Measurements from ENCODE around the gene ZBTB8A.

Gene ZBTB8A

DNA sequence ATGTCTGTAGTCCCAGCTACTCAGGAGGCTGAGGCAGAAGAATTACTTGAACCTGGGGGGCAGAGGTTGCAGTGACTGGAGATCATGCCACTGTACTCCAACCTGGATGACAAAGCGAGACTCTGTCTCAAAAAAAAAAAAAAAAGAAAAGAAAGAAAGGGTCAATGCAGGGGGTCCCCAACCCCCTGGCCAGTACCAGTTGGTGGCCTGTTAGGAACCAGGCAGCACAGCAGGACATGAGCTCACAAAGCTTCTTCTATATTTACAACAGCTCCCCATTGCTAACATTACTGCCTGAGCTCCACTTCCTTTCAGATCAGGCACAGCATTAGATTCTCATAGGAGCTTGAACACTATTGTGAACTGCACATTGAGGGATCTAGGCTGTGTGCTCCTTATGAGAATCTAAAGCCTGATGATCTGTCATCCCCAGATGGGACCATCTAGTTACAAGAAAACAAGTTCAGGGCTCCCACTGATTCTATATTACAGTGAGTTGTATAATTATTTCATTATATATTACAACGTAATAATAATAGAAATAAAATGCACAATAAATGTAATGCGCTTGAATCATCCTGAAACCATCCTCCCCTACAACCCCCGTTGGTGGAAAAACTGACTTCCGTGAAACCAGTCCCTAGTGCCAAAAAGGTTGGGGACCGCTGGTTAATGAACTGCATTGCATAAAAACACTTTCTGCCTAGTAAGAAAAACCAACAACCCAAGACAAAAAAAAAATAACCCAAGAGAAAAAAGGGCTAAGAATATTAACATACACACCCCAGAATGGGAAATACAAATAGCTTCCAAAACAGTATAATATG lies 108.3 kb downstream of the ZBTB8A start:
- Histone ChIP-seq H3K27me3 (no peaks in the 10 kb centered on the region), H3K4me1 (ENCODE audit: control insufficient read depth in 1 of 2, insufficient read depth in 1 of 2, low read depth in 1 of 2, low read length in 1 of 2) (peaks cover 25 to 37% of the 10 kb centered on the region in 2 experiments), H3K9me3 (no peaks in the 10 kb centered on the region), H3K36me3 (peaks cover 7% of the 10 kb centered on the region), H3K4me3 (ENCODE audit: low read depth in 1 of 2, low read length in 1 of 2) (no peak overlapping the region), H3K27ac (no peak overlapping the region)
- TF ChIP-seq, protein P1, sequence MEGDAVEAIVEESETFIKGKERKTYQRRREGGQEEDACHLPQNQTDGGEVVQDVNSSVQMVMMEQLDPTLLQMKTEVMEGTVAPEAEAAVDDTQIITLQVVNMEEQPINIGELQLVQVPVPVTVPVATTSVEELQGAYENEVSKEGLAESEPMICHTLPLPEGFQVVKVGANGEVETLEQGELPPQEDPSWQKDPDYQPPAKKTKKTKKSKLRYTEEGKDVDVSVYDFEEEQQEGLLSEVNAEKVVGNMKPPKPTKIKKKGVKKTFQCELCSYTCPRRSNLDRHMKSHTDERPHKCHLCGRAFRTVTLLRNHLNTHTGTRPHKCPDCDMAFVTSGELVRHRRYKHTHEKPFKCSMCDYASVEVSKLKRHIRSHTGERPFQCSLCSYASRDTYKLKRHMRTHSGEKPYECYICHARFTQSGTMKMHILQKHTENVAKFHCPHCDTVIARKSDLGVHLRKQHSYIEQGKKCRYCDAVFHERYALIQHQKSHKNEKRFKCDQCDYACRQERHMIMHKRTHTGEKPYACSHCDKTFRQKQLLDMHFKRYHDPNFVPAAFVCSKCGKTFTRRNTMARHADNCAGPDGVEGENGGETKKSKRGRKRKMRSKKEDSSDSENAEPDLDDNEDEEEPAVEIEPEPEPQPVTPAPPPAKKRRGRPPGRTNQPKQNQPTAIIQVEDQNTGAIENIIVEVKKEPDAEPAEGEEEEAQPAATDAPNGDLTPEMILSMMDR (IDR thresholded peaks at IDR 0.05), result no peak

DNA sequence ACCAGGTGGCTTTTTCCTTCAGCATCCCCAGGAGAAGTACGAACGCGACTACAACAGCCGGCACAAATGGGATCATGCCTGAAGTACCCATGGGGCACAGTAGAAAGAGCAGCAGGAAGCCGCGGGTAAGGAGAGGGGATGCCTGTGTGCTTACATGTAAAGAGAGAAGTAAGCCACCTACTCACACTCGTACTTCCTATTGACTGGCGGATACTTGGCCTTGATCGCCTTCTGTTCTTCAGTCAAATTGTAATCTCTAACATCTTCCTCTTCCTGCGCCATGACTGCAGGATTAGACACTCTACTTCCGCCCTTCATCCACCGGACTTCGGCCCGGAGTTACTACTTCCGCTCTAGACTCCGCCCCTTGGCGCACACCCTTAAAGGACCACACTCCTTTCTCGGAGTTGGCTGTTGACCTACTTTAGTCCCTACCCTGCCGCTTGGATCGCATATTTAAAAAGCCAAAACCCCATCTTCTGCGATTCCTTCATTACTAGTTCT lies 111.1 kb downstream of the ZBTB8A start, which contains the start of gene ZBTB8OS:
ZBTB8OS (minus strand) TSS at position 303 of the 504 bp plus-strand sequence; CDS start at position 282, 21 bp downstream.
- peaks cover 27 to 37% of the 10 kb centered on the region in 2 experiments for H3K4me1 ChIP-seq (ENCODE audit: control insufficient read depth in 1 of 2, insufficient read depth in 1 of 2, low read depth in 1 of 2, low read length in 1 of 2)
- peak within 1 kb of the TSS; percentile 79 to 99 for H3K4me3 ChIP-seq (ENCODE audit: low read depth in 1 of 2, low read length in 1 of 2)
- peaks cover 13% of the 10 kb centered on the region for H3K36me3 ChIP-seq
- no peaks in the 10 kb centered on the region for H3K9me3 ChIP-seq
- H3K27me3 ChIP-seq, result no peaks in the 10 kb centered on the region
- TF ChIP-seq, protein P1 (IDR thresholded peaks at IDR 0.05), result no peak
- H3K27ac ChIP-seq, result peak within 1 kb of the TSS; percentile 93

DNA sequence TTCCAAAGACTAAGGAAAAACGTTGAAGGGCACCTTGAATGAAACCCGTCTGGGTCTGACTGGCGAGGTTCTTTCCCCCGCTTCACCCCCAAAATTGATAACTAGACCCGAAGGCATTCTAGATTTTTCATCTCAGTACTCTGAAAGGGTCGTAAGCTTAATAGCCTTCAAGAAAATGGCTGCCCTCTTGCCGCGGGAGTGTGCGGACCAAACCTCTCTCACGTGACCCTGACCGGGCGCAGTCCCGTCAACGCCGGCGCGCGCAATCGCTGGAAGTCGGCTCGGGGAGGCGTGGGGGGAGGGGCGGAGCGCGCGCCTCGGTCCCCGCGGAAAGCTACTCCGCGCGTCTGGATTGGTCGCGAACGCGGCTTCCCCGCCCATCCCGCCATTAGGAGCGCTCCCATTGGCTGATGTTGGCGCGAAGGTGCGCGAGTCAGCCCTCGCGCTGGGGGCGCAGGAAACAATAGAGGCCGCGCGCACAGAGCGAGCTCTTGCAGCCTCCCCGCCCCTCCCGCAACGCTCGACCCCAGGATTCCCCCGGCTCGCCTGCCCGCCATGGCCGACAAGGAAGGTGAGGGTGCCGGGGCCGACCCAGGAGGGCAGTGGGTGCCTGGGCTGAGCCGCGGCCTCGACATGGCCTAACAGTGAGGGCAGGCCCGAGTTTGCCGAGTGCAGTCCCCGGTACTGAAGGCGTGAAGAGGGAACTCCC lies 111.7 kb downstream of the ZBTB8A start, which contains the start of gene RBBP4:
RBBP4 (plus strand) TSS at position 457 of the 709 bp plus-strand sequence; CDS start at position 556, 99 bp downstream.
- no peaks in the 10 kb centered on the region for H3K9me3 ChIP-seq
- peaks cover 14% of the 10 kb centered on the region for H3K36me3 ChIP-seq
- H3K27ac ChIP-seq, result peak within 1 kb of the TSS; percentile 93
- TF ChIP-seq, protein P1 (IDR thresholded peaks at IDR 0.05), result no peak
- peak within 1 kb of the TSS; percentile 79 to 99 for H3K4me3 ChIP-seq (ENCODE audit: low read depth in 1 of 2, low read length in 1 of 2)
- peaks cover 27 to 37% of the 10 kb centered on the region in 2 experiments for H3K4me1 ChIP-seq (ENCODE audit: control insufficient read depth in 1 of 2, insufficient read depth in 1 of 2, low read depth in 1 of 2, low read length in 1 of 2)
- no peaks in the 10 kb centered on the region for H3K27me3 ChIP-seq

DNA sequence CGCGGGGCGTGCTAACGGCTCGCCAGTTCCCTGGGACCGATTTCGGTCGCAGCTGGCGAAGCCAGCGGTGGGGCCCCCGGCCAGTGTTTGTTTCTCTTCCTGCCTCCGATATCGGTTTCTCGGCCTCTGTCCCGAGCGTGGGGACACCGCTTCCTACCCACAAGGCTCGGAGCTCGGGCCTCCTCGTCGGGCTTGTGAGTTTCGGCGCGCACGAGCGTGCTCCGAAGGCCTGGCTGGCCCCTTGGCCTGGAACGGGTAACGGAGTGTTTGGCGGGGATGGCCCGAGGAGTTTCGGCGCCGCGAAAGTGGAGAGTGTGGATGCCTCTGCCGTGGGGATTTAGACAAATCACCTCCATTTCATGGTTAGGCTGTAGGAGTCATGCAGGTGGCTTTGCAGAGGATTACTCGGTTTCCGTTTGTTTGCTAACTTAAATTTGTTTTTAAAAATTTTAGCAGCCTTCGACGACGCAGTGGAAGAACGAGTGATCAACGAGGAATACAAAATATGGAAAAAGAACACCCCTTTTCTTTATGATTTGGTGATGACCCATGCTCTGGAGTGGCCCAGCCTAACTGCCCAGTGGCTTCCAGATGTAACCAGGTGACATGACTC lies 112.3 kb downstream of the ZBTB8A start:
- Histone ChIP-seq H3K9me3 (no peaks in the 10 kb centered on the region), H3K4me3 (ENCODE audit: low read depth in 1 of 2, low read length in 1 of 2) (peak overlapping the region; percentile 79 to 99), H3K36me3 (peaks cover 12% of the 10 kb centered on the region), H3K4me1 (ENCODE audit: control insufficient read depth in 1 of 2, insufficient read depth in 1 of 2, low read depth in 1 of 2, low read length in 1 of 2) (peaks cover 27 to 37% of the 10 kb centered on the region in 2 experiments), H3K27me3 (no peaks in the 10 kb centered on the region), H3K27ac (peak overlapping the region; percentile 93)
- TF ChIP-seq, protein P1 (IDR thresholded peaks at IDR 0.05), result no peak

DNA sequence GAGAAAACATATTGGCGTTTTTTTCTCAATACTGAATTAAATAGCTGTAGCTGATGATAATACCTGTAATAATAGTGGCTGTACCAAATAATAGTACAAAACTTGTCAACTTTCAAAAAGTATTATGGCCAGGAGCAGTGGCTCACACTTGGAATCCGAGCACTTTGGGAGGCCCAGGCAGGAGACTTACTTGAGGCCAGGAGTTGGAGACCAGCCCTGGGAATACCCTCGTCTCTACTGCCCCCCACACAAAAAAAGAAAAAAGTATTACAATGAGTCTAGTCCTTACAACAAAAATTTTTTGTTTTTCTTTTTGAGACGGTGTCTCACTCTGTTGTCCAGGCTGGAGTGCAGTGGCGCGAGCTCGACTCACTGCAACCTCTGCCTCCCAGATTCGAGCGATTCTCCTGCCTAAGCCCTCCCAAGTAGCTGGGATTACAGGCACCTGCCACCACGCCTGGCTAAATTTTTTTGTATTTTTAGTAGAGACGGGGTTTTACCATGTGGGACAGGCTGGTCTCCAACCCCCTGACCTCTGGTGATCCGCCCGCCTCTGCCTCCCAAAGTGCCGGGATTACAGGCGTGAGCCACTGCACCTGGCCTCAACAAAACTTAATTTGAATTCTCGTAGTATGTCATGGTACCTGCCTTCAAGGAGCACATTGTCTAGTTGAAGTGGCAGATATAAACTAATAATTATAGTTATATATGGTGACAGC lies 113.2 kb downstream of the ZBTB8A start:
- Histone ChIP-seq H3K36me3 (peaks cover 20% of the 10 kb centered on the region), H3K9me3 (no peaks in the 10 kb centered on the region), H3K4me1 (ENCODE audit: control insufficient read depth in 1 of 2, insufficient read depth in 1 of 2, low read depth in 1 of 2, low read length in 1 of 2) (peaks cover 27 to 37% of the 10 kb centered on the region in 2 experiments), H3K27me3 (no peaks in the 10 kb centered on the region), H3K27ac (peak overlapping the region; percentile 93), H3K4me3 (ENCODE audit: low read depth in 1 of 2, low read length in 1 of 2) (peak overlapping the region; percentile 79 to 99)
- TF ChIP-seq, protein P1 (IDR thresholded peaks at IDR 0.05), result no peak
